CD8-positive, alpha-beta memory T cell (primary cell): Measurements from ENCODE around the gene CCDC9. TPM values are rescaled to one million over a fixed set of nuclear protein-coding genes. Genes with fewer than 3 reads are reported as not detected.

Experiments used
- CTCF ChIA-PET: fragments of 350-600 bp; sonication (Branson Sonifier 250); formaldehyde crosslinking; loops from one replicate; lab custom pipeline; 2021; ENCODE audit warnings: antibody characterized with exemption; lab: Charles Lee
- POLR2A ChIA-PET: fragments of 350-600 bp; sonication (Branson Sonifier 250); formaldehyde crosslinking; loops from one replicate; lab custom pipeline; 2021; ENCODE audit warnings: antibody characterized with exemption; lab: Charles Lee
- DNase-seq, 5 donors: peaks; one replicate each; pipeline versions ENCODE4 v3.0.0 to v3.0.0-alpha.2; 2020 to 2022; ENCODE audit warnings: mixed read lengths in 1 of 5
- H3K27ac ChIP-seq: one replicate; pipeline ENCODE4 v1.7.0; 2013; ENCODE audit warnings: low read depth, mild to moderate bottlenecking, low read length, moderate library complexity
- H3K27me3 ChIP-seq: 2 replicates; pipeline ENCODE4 v1.7.0; 2013; ENCODE audit warnings: low read length, mild to moderate bottlenecking; ENCODE audit not compliant: insufficient read depth, poor library complexity, severe bottlenecking
- H3K36me3 ChIP-seq: 2 replicates; pipeline ENCODE4 v1.7.0; 2013; ENCODE audit warnings: mild to moderate bottlenecking, low read length, moderate library complexity; ENCODE audit not compliant: insufficient read depth
- H3K4me1 ChIP-seq: 2 replicates; pipeline ENCODE4 v1.7.0; 2013; ENCODE audit warnings: mild to moderate bottlenecking, low read length, moderate library complexity; ENCODE audit not compliant: insufficient read depth
- H3K4me3 ChIP-seq: 2 replicates; pipeline ENCODE4 v1.7.0; 2013; ENCODE audit warnings: mild to moderate bottlenecking, low read length
- H3K9me3 ChIP-seq: 2 replicates; pipeline ENCODE4 v1.7.0; 2013; ENCODE audit warnings: mild to moderate bottlenecking, low read length
- H3K27ac Mint-ChIP-seq, 8 donors: one replicate each; pipeline ENCODE4 v1.8.0; 2020 to 2021; ENCODE audit warnings: mixed read lengths in 8 of 8, mild to moderate bottlenecking in 6 of 8, inconsistent platforms in 3 of 8, moderate library complexity in 3 of 8
- H3K27me3 Mint-ChIP-seq, 2 donors: one replicate each; pipeline ENCODE4 v1.8.0; 2020 to 2021; ENCODE audit warnings: mixed read lengths in 2 of 2, mild to moderate bottlenecking in 1 of 2, moderate library complexity in 1 of 2
- H3K36me3 Mint-ChIP-seq, 3 donors: one replicate each; pipeline ENCODE4 v1.8.0; 2020 to 2021; ENCODE audit warnings: mixed read lengths in 3 of 3, inconsistent platforms in 1 of 3, mild to moderate bottlenecking in 1 of 3
- H3K4me1 Mint-ChIP-seq, 3 donors: one replicate each; pipeline ENCODE4 v1.8.0; 2020 to 2021; ENCODE audit warnings: mixed read lengths in 3 of 3, inconsistent platforms in 1 of 3, mild to moderate bottlenecking in 1 of 3
- H3K4me3 Mint-ChIP-seq, 7 donors: one replicate each; pipeline ENCODE4 v1.8.0; 2020 to 2021; ENCODE audit warnings: mixed read lengths in 7 of 7, mild to moderate bottlenecking in 6 of 7, moderate library complexity in 4 of 7, inconsistent platforms in 2 of 7
- H3K9me3 Mint-ChIP-seq, 5 donors: one replicate each; pipeline ENCODE4 v1.8.0; 2020 to 2022; ENCODE audit warnings: mixed read lengths in 5 of 5, mild to moderate bottlenecking in 3 of 5, moderate library complexity in 2 of 5, inconsistent platforms in 1 of 5
- polyA plus RNA-seq: library from polyadenylated mRNA; unstranded; fragments of 300-500 nt; fragmentation: Illumina TruSeq; gene quantifications from one replicate; pipeline ENCODE4 v1.2.3, GENCODE V29; 2021
- total RNA-seq, 2 experiments: library from RNA; stranded (reverse); gene quantifications; one replicate each; pipeline ENCODE4 v1.2.3, GENCODE V29; 2021

The CCDC9 gene
- total and polyA plus RNA-seq, 3 experiments from 2014 or later = 9.4 to 23.1 (median 20.4) TPM

- no peak overlapping the region for H3K27ac ChIP-seq
- Mint-ChIP-seq H3K27me3 (no peaks in the 10 kb centered on the region), H3K36me3 (peaks cover 0 to 68% (median 12%) of the 10 kb centered on the region in 3 donors), H3K4me1 (peaks cover 1 to 10% (median 6%) of the 10 kb centered on the region in 3 donors), H3K9me3 (no peaks in the 10 kb centered on the region), H3K4me3 (no peak overlapping the region), H3K27ac (peak overlapping the region in 1 of 8 donors; percentile 32)
- H3K9me3 ChIP-seq = no peaks in the 10 kb centered on the region
- H3K36me3 ChIP-seq = peaks cover 21% of the 10 kb centered on the region
- DNase-seq = no peak
- H3K4me3 ChIP-seq = no peak overlapping the region
- CTCF ChIA-PET = no interaction called here
- H3K4me1 ChIP-seq = no peaks in the 10 kb centered on the region
- POLR2A ChIA-PET = interaction anchor here (0.5 kb wide), 1 partner anchor 263 kb away, joined by 4 read pairs; no protein-coding TSS in a partner anchor
- no peaks in the 10 kb centered on the region for H3K27me3 ChIP-seq
These were observed 11.0 kb downstream of the CCDC9 start for GRCh38 chr19:47267350-47267759.

GRCh38 chr19:47268028-47268427 lies 11.7 kb downstream of the CCDC9 start:
- no peak overlapping the region for H3K27ac ChIP-seq
- H3K9me3 ChIP-seq = no peaks in the 10 kb centered on the region
- ChIA-PET POLR2A (no interaction called here), CTCF (no interaction called here)
- no peaks in the 10 kb centered on the region for H3K27me3 ChIP-seq
- peaks cover 6% of the 10 kb centered on the region for H3K4me1 ChIP-seq
- H3K36me3 ChIP-seq = peaks cover 21% of the 10 kb centered on the region
- no peaks in the 10 kb centered on the region for H3K9me3 Mint-ChIP-seq
- H3K4me3 ChIP-seq = no peak overlapping the region
- no peak for DNase-seq
- no peaks in the 10 kb centered on the region for H3K27me3 Mint-ChIP-seq
- H3K27ac Mint-ChIP-seq = no peak overlapping the region
- H3K4me3 Mint-ChIP-seq = peak overlapping the region in 1 of 7 donors; percentile 24
- H3K4me1 Mint-ChIP-seq = peaks cover 8 to 17% (median 13%) of the 10 kb centered on the region in 3 donors
- H3K36me3 Mint-ChIP-seq = peaks cover 0 to 62% (median 10%) of the 10 kb centered on the region in 3 donors

- Histone ChIP-seq H3K27ac (no peak overlapping the region), H3K27me3 (no peaks in the 10 kb centered on the region), H3K36me3 (peaks cover 17% of the 10 kb centered on the region), H3K4me1 (peaks cover 8% of the 10 kb centered on the region), H3K9me3 (no peaks in the 10 kb centered on the region), H3K4me3 (no peak overlapping the region)
- Mint-ChIP-seq H3K4me1 (peaks cover 8 to 17% (median 14%) of the 10 kb centered on the region in 3 donors), H3K27ac (no peak overlapping the region), H3K27me3 (no peaks in the 10 kb centered on the region), H3K9me3 (no peaks in the 10 kb centered on the region), H3K4me3 (peak overlapping the region in 2 of 7 donors; percentile 20 to 34), H3K36me3 (peaks cover 0 to 63% (median 8%) of the 10 kb centered on the region in 3 donors)
- no peak for DNase-seq
- POLR2A ChIA-PET = no interaction called here
- CTCF ChIA-PET = interaction anchor here (0.7 kb wide), 1 partner anchor 25 kb away, joined by 3 read pairs; no protein-coding TSS in a partner anchor
These were observed 13.3 kb downstream of the CCDC9 start for GRCh38 chr19:47269596-47269995.

- peaks cover 11 to 18% (median 18%) of the 10 kb centered on the region in 3 donors for H3K4me1 Mint-ChIP-seq
These were observed 14.1 kb downstream of the CCDC9 start for GRCh38 chr19:47270408-47270807.

GRCh38 chr19:47271949-47272348 lies 15.6 kb downstream of the CCDC9 start:
- Histone ChIP-seq H3K9me3 (no peaks in the 10 kb centered on the region), H3K4me3 (no peak overlapping the region), H3K36me3 (peaks cover 9% of the 10 kb centered on the region), H3K27me3 (no peaks in the 10 kb centered on the region), H3K27ac (peak overlapping the region; percentile 97), H3K4me1 (peaks cover 15% of the 10 kb centered on the region)
- peak overlapping the region in 4 of 8 donors; percentile 85 to 100 (median 92) for H3K27ac Mint-ChIP-seq
- no peaks in the 10 kb centered on the region for H3K27me3 Mint-ChIP-seq
- H3K9me3 Mint-ChIP-seq = no peaks in the 10 kb centered on the region
- H3K4me1 Mint-ChIP-seq = peaks cover 17 to 28% (median 24%) of the 10 kb centered on the region in 3 donors
- ChIA-PET POLR2A (interaction anchor here (3.9 kb wide), 1 partner anchor 16 kb away, joined by 67 read pairs; the partner anchor contains the start of gene CCDC9), CTCF (interaction anchor here (1.4 kb wide), 1 partner anchor 13 kb away, joined by 3 read pairs; no protein-coding TSS in a partner anchor)
- DNase-seq = no peak
- H3K36me3 Mint-ChIP-seq = peaks cover 0 to 46% (median 5%) of the 10 kb centered on the region in 3 donors
- peak overlapping the region in 5 of 7 donors; percentile 96 to 99 (median 97) for H3K4me3 Mint-ChIP-seq

More at GRCh38 chr19:47270408-47270807, 14.1 kb downstream of the CCDC9 start:
- H3K36me3 ChIP-seq = peaks cover 17% of the 10 kb centered on the region
- Mint-ChIP-seq H3K27me3 (no peaks in the 10 kb centered on the region), H3K4me3 (peak overlapping the region in 1 of 7 donors; percentile 30), H3K36me3 (peaks cover 0 to 57% (median 6%) of the 10 kb centered on the region in 3 donors), H3K9me3 (no peaks in the 10 kb centered on the region), H3K27ac (peak overlapping the region in 1 of 8 donors; percentile 20)
- no peaks in the 10 kb centered on the region for H3K27me3 ChIP-seq
- POLR2A ChIA-PET = no interaction called here
- no peaks in the 10 kb centered on the region for H3K9me3 ChIP-seq
- H3K4me1 ChIP-seq = peaks cover 11% of the 10 kb centered on the region
- no peak for DNase-seq
- CTCF ChIA-PET = no interaction called here
- H3K4me3 ChIP-seq = no peak overlapping the region
- H3K27ac ChIP-seq = no peak overlapping the region

GRCh38 chr19:47272448-47273312 lies 16.4 kb downstream of the CCDC9 start:
- Mint-ChIP-seq H3K27me3 (no peaks in the 10 kb centered on the region), H3K9me3 (no peaks in the 10 kb centered on the region), H3K27ac (peak overlapping the region; percentile 80 to 100 (median 88)), H3K4me1 (peaks cover 17 to 29% (median 24%) of the 10 kb centered on the region in 3 donors), H3K4me3 (peak overlapping the region; percentile 96 to 99 (median 97)), H3K36me3 (peaks cover 0 to 39% (median 5%) of the 10 kb centered on the region in 3 donors)
- Histone ChIP-seq H3K36me3 (peaks cover 9% of the 10 kb centered on the region), H3K4me3 (peak overlapping the region; percentile 93), H3K27me3 (no peaks in the 10 kb centered on the region), H3K4me1 (peaks cover 15% of the 10 kb centered on the region), H3K27ac (peak overlapping the region; percentile 97), H3K9me3 (no peaks in the 10 kb centered on the region)
- peak in 1 of 5 donors; percentile 31 for DNase-seq
- POLR2A ChIA-PET = interaction anchor here (3.9 kb wide), 1 partner anchor 17 kb away, joined by 67 read pairs; the partner anchor contains the start of gene CCDC9
- CTCF ChIA-PET = interaction anchor here (1.4 kb wide), 1 partner anchor 12 kb away, joined by 3 read pairs; no protein-coding TSS in a partner anchor

GRCh38 chr19:47273313-47274070 lies 17.2 kb downstream of the CCDC9 start:
- H3K9me3 ChIP-seq = no peaks in the 10 kb centered on the region
- Mint-ChIP-seq H3K36me3 (peaks cover 0 to 32% (median 3%) of the 10 kb centered on the region in 3 donors), H3K27ac (peak overlapping the region; percentile 97 to 100 (median 98)), H3K4me3 (peak overlapping the region; percentile 96 to 99 (median 97)), H3K27me3 (no peaks in the 10 kb centered on the region), H3K9me3 (no peaks in the 10 kb centered on the region), H3K4me1 (peaks cover 18 to 28% (median 24%) of the 10 kb centered on the region in 3 donors)
- ChIA-PET CTCF (interaction anchor here (1.1 to 3.6 kb wide), 11 partner anchors 11 to 757 kb away, joined by 3 to 25 read pairs (median 5); partner anchors contain the start of genes CCDC9 and DHX34), POLR2A (interaction anchor here (0.6 to 3.9 kb wide), 15 partner anchors 12 to 1556 kb away, joined by 3 to 67 read pairs (median 5); partner anchors contain the start of genes CCDC9, DHX34, SAE1 and ZC3H4)
- H3K27me3 ChIP-seq = no peaks in the 10 kb centered on the region
- peak overlapping the region; percentile 97 for H3K27ac ChIP-seq
- peak; percentile 82 to 92 (median 86) for DNase-seq
- peaks cover 9% of the 10 kb centered on the region for H3K36me3 ChIP-seq
- H3K4me1 ChIP-seq = peaks cover 15% of the 10 kb centered on the region
- H3K4me3 ChIP-seq = peak overlapping the region; percentile 93
